DOHH2 (cell line): ENCODE measurements around the gene MOXD1.

Source experiments
- H3F3A ChIP-seq: fragments of 200-600 bp; sonication (generic), shearing (Covaris generic); 2 replicates; pipeline ENCODE4 v1.6.0; 2016; ENCODE audit warnings: antibody characterized with exemption, mild to moderate bottlenecking; ENCODE audit not compliant: control insufficient read depth, insufficient read depth
- H3K27ac ChIP-seq: fragments of 200-600 bp; sonication (generic); 2 replicates; pipeline ENCODE4 v1.5.1; 2014; ENCODE audit warnings: low read depth, mild to moderate bottlenecking, low read length, moderate library complexity
- H3K27me3 ChIP-seq: fragments of 200-600 bp; sonication (generic); 2 replicates; pipeline ENCODE4 v1.6.1; 2014; ENCODE audit warnings: mild to moderate bottlenecking, low read length, mixed read lengths; ENCODE audit not compliant: control insufficient read depth
- H3K36me3 ChIP-seq: fragments of 200-600 bp; sonication (generic); 2 replicates; pipeline ENCODE4 v1.6.1; 2014; ENCODE audit warnings: mild to moderate bottlenecking, low read length, moderate library complexity, mixed read lengths; ENCODE audit not compliant: control insufficient read depth
- H3K4me1 ChIP-seq: fragments of 200-600 bp; sonication (generic); 2 replicates; pipeline ENCODE4 v1.6.1; 2014; ENCODE audit warnings: mild to moderate bottlenecking, low read length, mixed read lengths; ENCODE audit not compliant: control insufficient read depth
- H3K4me2 ChIP-seq: fragments of 200-600 bp; sonication (generic); 2 replicates; pipeline ENCODE4 v1.6.0; 2014; ENCODE audit warnings: mild to moderate bottlenecking, low read length, moderate library complexity
- H3K4me3 ChIP-seq: fragments of 200-600 bp; sonication (generic); 2 replicates; pipeline ENCODE4 v1.5.1; 2014; ENCODE audit warnings: mild to moderate bottlenecking, low read length, mixed read lengths
- H3K79me2 ChIP-seq: fragments of 200-600 bp; sonication (generic); 2 replicates; pipeline ENCODE4 v1.6.1; 2014; ENCODE audit warnings: mild to moderate bottlenecking, low read length, mixed read lengths; ENCODE audit not compliant: control insufficient read depth
- H3K9me2 ChIP-seq: fragments of 200-600 bp; sonication (generic); replicated peaks from 2 replicates; pipeline ENCODE4 v1.6.1; 2014; ENCODE audit warnings: mild to moderate bottlenecking, low read length, mixed read lengths; ENCODE audit not compliant: control insufficient read depth
- H3K9me3 ChIP-seq: fragments of 200-600 bp; sonication (generic); 2 replicates; pipeline ENCODE4 v1.6.1; 2014; ENCODE audit warnings: antibody characterized with exemption, low read length, mixed read lengths; ENCODE audit not compliant: control insufficient read depth, insufficient read depth
- H4K20me1 ChIP-seq: fragments of 200-600 bp; sonication (generic); 2 replicates; pipeline ENCODE4 v1.6.0; 2014; ENCODE audit warnings: low read depth, mild to moderate bottlenecking, antibody characterized with exemption, low read length, moderate library complexity; ENCODE audit not compliant: control insufficient read depth, insufficient read depth
- CTCF ChIP-seq: fragments of 200-600 bp; sonication (generic); IDR thresholded peaks from one replicate; pipeline ENCODE4 v1.5.1; 2014; ENCODE audit warnings: antibody characterized with exemption, mild to moderate bottlenecking, low read depth, low read length; ENCODE audit not compliant: poor library complexity, severe bottlenecking
- EZH2phosphoT487 ChIP-seq: fragments of 200-600 bp; sonication (generic); IDR thresholded peaks from 2 replicates; pipeline ENCODE4 v1.6.1; 2017; ENCODE audit warnings: borderline replicate concordance, mild to moderate bottlenecking, antibody characterized with exemption, low read length, moderate library complexity, mixed read lengths

Gene MOXD1

GRCh38 chr6:132401618-132402285 lies 477 bp upstream of the MOXD1 start:
- H3K36me3 ChIP-seq = no peaks in the 10 kb centered on the region
- no peaks in the 10 kb centered on the region for H3F3A ChIP-seq
- no peaks in the 10 kb centered on the region for H3K9me2 ChIP-seq
- peak overlapping the region; percentile 77 for H3K4me3 ChIP-seq
- H3K79me2 ChIP-seq = no peaks in the 10 kb centered on the region
- TF ChIP-seq CTCF = peak; percentile 1
- TF ChIP-seq EZH2phosphoT487 = no peak
- H3K4me1 ChIP-seq = peaks cover 3% of the 10 kb centered on the region; the same call in 1 of the 2 replicates
- H3K9me3 ChIP-seq = no peaks in the 10 kb centered on the region
- H3K27ac ChIP-seq = no peak overlapping the region
- peak overlapping the region; percentile 78 for H3K4me2 ChIP-seq
- peaks cover 42% of the 10 kb centered on the region for H3K27me3 ChIP-seq
- H4K20me1 ChIP-seq = no peaks in the 10 kb centered on the region

GRCh38 chr6:132400555-132400882 lies 756 bp downstream of the MOXD1 start:
- Histone ChIP-seq H3K27ac (no peak overlapping the region), H3K79me2 (no peaks in the 10 kb centered on the region), H3K9me3 (no peaks in the 10 kb centered on the region), H3K4me1 (peaks cover 3% of the 10 kb centered on the region; the same call in 1 of the 2 replicates), H3K36me3 (no peaks in the 10 kb centered on the region), H3K4me2 (peak overlapping the region; percentile 78), H3K9me2 (no peaks in the 10 kb centered on the region), H3K27me3 (peaks cover 42% of the 10 kb centered on the region), H3F3A (no peaks in the 10 kb centered on the region), H3K4me3 (peak overlapping the region; percentile 77), H4K20me1 (no peaks in the 10 kb centered on the region)
- no peak for TF ChIP-seq CTCF
- TF ChIP-seq EZH2phosphoT487 = no peak; the same call in 1 of the 2 replicates

GRCh38 chr6:132399376-132400074 lies 1.8 kb downstream of the MOXD1 start:
- Histone ChIP-seq H3K9me3 (no peaks in the 10 kb centered on the region), H3K27ac (no peak overlapping the region), H3K4me1 (peaks cover 3% of the 10 kb centered on the region; the same call in 1 of the 2 replicates), H3F3A (no peaks in the 10 kb centered on the region), H3K36me3 (no peaks in the 10 kb centered on the region), H3K4me3 (no peak overlapping the region), H3K79me2 (no peaks in the 10 kb centered on the region), H3K27me3 (peaks cover 42% of the 10 kb centered on the region), H4K20me1 (no peaks in the 10 kb centered on the region), H3K4me2 (no peak overlapping the region), H3K9me2 (no peaks in the 10 kb centered on the region)
- TF ChIP-seq EZH2phosphoT487 (no peak), CTCF (no peak)
